Activated CD4-positive, alpha-beta T cell treated with anti-CD3 and anti-CD28 coated beads, Interleukin-2, amount 10 ng/mL, durations not matched to agents 7 days and 5 days (primary cell): Measurements from ENCODE around the gene CDK5RAP2. TPM values are rescaled to one million over a fixed set of nuclear protein-coding genes. Genes with fewer than 3 reads are reported as not detected.
A peak's percentile ranks its signal among the peaks of the same experiment; 100 is the strongest.

Experiments used
- CTCF ChIA-PET: fragments of 350-600 bp; sonication (Branson Sonifier 250); formaldehyde crosslinking; loops from one replicate; lab custom pipeline; 2021; ENCODE audit warnings: antibody characterized with exemption; lab: Charles Lee
- POLR2A ChIA-PET: fragments of 350-600 bp; sonication (Branson Sonifier 250); formaldehyde crosslinking; loops from one replicate; lab custom pipeline; 2021; ENCODE audit warnings: antibody characterized with exemption; lab: Charles Lee
- DNase-seq: peaks from one replicate; pipeline ENCODE4 v3.0.0-alpha.2; 2020
- H3K27ac Mint-ChIP-seq: one replicate; pipeline ENCODE4 v1.8.0; 2021; ENCODE audit warnings: mild to moderate bottlenecking, moderate library complexity, mixed read lengths
- H3K27me3 Mint-ChIP-seq: one replicate; pipeline ENCODE4 v1.8.0; 2021; ENCODE audit warnings: mixed read lengths
- H3K36me3 Mint-ChIP-seq: one replicate; pipeline ENCODE4 v1.8.0; 2021; ENCODE audit warnings: low read depth, mixed read lengths
- H3K4me1 Mint-ChIP-seq: one replicate; pipeline ENCODE4 v1.8.0; 2021; ENCODE audit warnings: mixed read lengths
- H3K4me3 Mint-ChIP-seq: one replicate; pipeline ENCODE4 v1.8.0; 2021; ENCODE audit warnings: mild to moderate bottlenecking, moderate library complexity, mixed read lengths
- H3K9me3 Mint-ChIP-seq: one replicate; pipeline ENCODE4 v1.8.0; 2021; ENCODE audit warnings: mixed read lengths
- total RNA-seq, 2 experiments: library from RNA; stranded (reverse); gene quantifications; one replicate each; pipeline ENCODE4 v1.2.3, GENCODE V29; 2021

The CDK5RAP2 gene
- total RNA-seq, 2 experiments from 2014 or later = 103 to 105 TPM

DNA sequence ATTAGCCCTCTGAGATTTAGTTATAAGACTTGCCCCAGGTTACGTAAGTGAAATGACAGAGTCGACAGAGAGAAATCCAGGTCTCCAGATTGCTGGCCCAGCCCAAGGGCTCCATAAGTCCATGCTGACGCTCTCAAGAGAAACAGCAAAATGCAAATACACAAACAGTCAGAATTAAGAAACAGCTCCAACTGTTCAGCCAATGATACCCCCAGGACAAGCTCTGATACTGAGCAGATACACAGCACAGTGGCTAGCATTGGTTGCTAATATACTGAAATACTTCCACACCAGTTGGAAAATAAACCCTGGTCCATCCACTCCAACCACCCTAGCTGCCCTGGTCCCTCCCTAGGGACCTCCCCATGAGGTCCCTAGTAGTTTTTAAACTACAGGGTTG is 94.2 kb downstream of the CDK5RAP2 start:
- no peaks in the 10 kb centered on the region for H3K27me3 Mint-ChIP-seq
- DNase-seq = no peak
- CTCF ChIA-PET = no interaction called here
- no peaks in the 10 kb centered on the region for H3K9me3 Mint-ChIP-seq
- H3K4me3 Mint-ChIP-seq = no peak overlapping the region
- peak overlapping the region; percentile 37 for H3K27ac Mint-ChIP-seq
- H3K36me3 Mint-ChIP-seq = peaks cover 53% of the 10 kb centered on the region
- POLR2A ChIA-PET = no interaction called here
- H3K4me1 Mint-ChIP-seq = peaks cover 3% of the 10 kb centered on the region

DNA sequence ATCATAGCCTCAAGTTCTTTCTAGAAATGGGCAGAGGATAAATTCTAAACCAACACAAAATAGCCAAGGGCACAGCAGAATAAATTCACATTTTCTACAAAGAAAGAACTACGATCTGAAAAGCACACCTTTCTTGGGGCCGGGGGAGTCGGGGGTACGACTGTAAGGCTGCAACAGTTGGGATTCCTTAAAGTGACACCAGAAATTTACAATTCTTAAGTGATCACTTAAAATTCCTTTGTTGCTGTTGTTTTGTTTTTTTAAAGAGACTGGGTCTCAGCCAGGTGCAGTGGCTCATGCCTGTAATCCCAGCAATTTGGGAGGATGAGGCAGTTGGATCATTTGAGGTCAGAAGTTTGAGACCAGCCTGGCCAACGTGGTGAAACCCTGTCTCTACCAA is 95.8 kb downstream of the CDK5RAP2 start:
- H3K4me3 Mint-ChIP-seq = no peak overlapping the region
- peaks cover 41% of the 10 kb centered on the region for H3K36me3 Mint-ChIP-seq
- no peaks in the 10 kb centered on the region for H3K9me3 Mint-ChIP-seq
- H3K27me3 Mint-ChIP-seq = no peaks in the 10 kb centered on the region
- ChIA-PET POLR2A (no interaction called here), CTCF (interaction anchor here (0.6 kb wide), 1 partner anchor 653 kb away, joined by 4 read pairs; no protein-coding TSS in a partner anchor)
- no peak overlapping the region for H3K27ac Mint-ChIP-seq
- DNase-seq = no peak
- H3K4me1 Mint-ChIP-seq = no peaks in the 10 kb centered on the region

DNA sequence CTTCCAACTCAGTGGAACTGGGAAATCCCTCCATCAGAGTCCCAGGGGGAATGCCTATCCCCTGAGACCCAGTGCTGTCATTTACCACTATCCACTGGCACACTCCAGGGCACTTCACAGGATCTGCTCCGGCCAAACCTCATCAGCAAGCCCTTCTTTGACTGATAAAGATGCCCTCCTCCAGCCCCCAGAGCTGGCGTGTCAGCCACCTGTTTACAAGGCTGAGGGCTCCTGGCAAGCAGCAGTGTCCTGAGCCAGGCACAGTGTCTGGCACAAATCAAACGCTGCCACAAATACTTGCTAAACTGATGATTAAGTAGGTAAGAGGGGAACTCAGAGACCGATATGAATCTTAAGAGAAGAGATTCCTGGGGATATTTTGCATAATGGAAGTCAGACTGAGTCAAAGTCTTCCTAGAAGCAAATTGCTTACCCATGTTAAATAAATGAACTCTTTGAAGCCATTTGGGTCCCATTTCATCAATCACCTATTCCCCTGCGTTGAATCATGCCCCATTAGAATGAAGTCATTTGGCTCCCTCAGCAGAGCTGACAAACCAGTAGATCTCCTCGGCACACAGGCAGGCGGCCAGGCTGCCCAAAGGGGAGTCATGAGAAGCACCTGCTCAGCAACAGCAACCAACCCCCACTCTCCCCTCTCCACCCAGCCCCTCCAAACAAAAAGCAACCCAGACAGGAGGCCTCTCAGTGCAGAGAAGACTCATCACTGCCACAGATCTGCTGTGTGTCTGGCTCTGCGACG is 97.4 kb downstream of the CDK5RAP2 start:
- no peaks in the 10 kb centered on the region for H3K9me3 Mint-ChIP-seq
- peaks cover 36% of the 10 kb centered on the region for H3K36me3 Mint-ChIP-seq
- H3K4me1 Mint-ChIP-seq = no peaks in the 10 kb centered on the region
- ChIA-PET POLR2A (no interaction called here), CTCF (no interaction called here)
- H3K27me3 Mint-ChIP-seq = no peaks in the 10 kb centered on the region
- no peak overlapping the region for H3K4me3 Mint-ChIP-seq
- H3K27ac Mint-ChIP-seq = no peak overlapping the region
- DNase-seq = no peak

DNA sequence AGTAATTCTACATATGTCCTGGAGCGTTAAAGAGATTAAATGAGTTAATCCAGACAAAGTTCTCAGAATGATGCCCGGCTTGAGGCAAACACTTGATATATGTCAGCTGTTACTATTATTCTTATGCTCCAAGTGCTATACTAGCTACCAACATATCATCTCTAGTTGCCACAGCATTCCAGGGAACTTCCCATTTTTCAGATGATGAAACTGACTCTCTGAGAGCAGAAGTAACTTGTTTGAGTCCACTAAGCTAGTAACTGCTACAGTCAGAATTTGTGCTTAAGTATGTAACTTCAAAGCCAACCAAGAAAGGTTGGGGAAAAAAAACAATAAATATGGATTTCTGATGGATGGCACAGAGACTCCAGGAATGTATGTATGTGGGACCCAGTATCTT is 98.1 kb downstream of the CDK5RAP2 start:
- H3K4me3 Mint-ChIP-seq = no peak overlapping the region
- ChIA-PET POLR2A (no interaction called here), CTCF (no interaction called here)
- H3K27ac Mint-ChIP-seq = no peak overlapping the region
- H3K27me3 Mint-ChIP-seq = no peaks in the 10 kb centered on the region
- peaks cover 39% of the 10 kb centered on the region for H3K36me3 Mint-ChIP-seq
- no peaks in the 10 kb centered on the region for H3K4me1 Mint-ChIP-seq
- DNase-seq = no peak
- H3K9me3 Mint-ChIP-seq = no peaks in the 10 kb centered on the region

DNA sequence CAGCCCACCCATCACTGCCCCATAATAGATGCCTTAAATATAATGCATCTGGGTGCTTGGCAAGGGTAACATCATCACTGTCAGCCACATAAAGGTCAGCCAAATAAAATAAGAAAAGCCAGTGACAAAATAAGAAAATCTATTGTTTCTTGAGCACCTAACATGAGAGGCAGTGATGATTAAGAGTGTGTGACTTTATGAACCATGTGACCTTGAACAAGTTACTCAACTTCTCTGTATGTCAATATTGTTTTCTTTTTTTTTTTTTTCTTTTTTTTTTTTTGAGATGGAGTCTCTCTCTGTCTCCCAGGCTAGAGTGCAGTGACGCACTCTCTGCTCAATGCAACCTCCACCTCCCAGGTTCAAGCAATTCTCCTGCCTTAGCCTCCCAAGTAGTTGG is 98.7 kb downstream of the CDK5RAP2 start:
- Mint-ChIP-seq H3K9me3 (no peaks in the 10 kb centered on the region), H3K27ac (no peak overlapping the region), H3K4me3 (no peak overlapping the region), H3K4me1 (no peaks in the 10 kb centered on the region), H3K27me3 (no peaks in the 10 kb centered on the region), H3K36me3 (peaks cover 33% of the 10 kb centered on the region)
- no peak for DNase-seq
- CTCF ChIA-PET = no interaction called here
- POLR2A ChIA-PET = no interaction called here

DNA sequence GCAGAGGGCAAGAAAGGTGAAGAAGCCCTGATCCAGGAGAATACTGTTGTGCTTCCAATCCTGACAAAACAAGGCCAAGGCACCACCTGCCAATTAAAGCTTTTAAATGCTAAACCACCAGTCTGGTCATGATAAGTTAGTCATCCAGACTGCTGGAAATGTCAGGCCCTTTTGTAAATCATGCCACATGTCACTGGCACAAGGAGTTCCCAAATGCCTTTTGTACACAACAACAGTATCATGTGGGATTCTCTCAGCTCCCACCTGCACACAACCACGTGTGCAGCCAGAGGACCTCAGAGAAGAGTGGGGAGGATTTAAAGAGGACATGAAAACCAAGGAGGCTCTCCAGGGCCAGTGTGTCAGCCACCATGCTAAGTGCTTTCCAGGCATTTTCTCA is 99.3 kb downstream of the CDK5RAP2 start:
- Mint-ChIP-seq H3K36me3 (peaks cover 34% of the 10 kb centered on the region), H3K4me1 (no peaks in the 10 kb centered on the region), H3K27me3 (no peaks in the 10 kb centered on the region), H3K9me3 (no peaks in the 10 kb centered on the region), H3K4me3 (no peak overlapping the region), H3K27ac (no peak overlapping the region)
- ChIA-PET CTCF (no interaction called here), POLR2A (no interaction called here)
- no peak for DNase-seq

DNA sequence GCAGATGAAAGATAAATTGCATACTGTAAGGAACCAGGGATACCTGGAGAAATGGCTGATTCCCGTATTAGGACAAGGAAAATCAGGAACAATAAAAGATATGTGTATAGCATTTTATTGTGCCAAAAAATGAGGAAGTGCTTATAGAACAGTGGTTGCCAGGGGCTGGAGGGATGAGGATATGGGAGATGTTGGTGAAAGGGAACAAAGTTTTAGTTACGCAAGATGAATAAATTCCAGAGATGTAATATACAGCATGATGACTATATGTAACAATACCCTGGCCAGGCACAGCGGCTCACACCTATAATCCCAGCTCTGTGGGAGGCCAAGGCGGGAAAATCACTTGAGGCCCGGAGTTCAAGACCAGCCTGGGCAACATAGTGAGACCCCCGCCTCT is 101.8 kb downstream of the CDK5RAP2 start:
- Mint-ChIP-seq H3K27me3 (no peaks in the 10 kb centered on the region), H3K27ac (no peak overlapping the region), H3K4me1 (peaks cover 4% of the 10 kb centered on the region), H3K9me3 (no peaks in the 10 kb centered on the region), H3K36me3 (peaks cover 42% of the 10 kb centered on the region), H3K4me3 (no peak overlapping the region)
- DNase-seq = no peak
- ChIA-PET POLR2A (no interaction called here), CTCF (interaction anchor here (0.9 to 1.8 kb wide), 5 partner anchors 9 to 921 kb away, joined by 3 to 5 read pairs (median 3); no protein-coding TSS in a partner anchor)

DNA sequence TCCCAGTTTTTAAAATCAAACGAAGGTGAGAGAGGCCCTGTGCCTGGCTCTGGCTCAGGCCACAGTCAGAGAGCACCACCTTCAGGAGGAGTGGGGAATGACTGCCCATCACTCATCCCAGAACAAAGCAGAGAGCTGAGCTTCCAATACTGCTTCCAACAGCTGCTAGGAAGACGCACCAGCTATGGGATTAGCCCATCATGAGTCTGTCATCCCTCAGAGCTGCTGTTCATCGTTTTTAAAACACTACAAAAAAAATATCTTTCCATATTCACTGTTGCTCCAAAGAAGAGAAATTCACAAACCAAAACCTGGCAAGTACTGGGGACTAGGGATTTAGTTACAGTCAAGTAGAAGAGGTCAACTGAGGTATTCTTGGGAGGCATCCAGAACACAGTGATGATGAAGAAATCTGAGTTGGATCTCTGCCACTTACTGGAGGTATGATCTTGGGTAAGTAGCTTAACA is 102.4 kb downstream of the CDK5RAP2 start:
- no peak overlapping the region for H3K27ac Mint-ChIP-seq
- H3K4me1 Mint-ChIP-seq = peaks cover 4% of the 10 kb centered on the region
- H3K9me3 Mint-ChIP-seq = no peaks in the 10 kb centered on the region
- CTCF ChIA-PET = interaction anchor here (0.6 to 1.8 kb wide), 10 partner anchors 9 to 921 kb away, joined by 3 to 5 read pairs (median 3); no protein-coding TSS in a partner anchor
- H3K36me3 Mint-ChIP-seq = peaks cover 37% of the 10 kb centered on the region
- POLR2A ChIA-PET = no interaction called here
- H3K27me3 Mint-ChIP-seq = no peaks in the 10 kb centered on the region
- H3K4me3 Mint-ChIP-seq = no peak overlapping the region
- peak; percentile 40 for DNase-seq

DNA sequence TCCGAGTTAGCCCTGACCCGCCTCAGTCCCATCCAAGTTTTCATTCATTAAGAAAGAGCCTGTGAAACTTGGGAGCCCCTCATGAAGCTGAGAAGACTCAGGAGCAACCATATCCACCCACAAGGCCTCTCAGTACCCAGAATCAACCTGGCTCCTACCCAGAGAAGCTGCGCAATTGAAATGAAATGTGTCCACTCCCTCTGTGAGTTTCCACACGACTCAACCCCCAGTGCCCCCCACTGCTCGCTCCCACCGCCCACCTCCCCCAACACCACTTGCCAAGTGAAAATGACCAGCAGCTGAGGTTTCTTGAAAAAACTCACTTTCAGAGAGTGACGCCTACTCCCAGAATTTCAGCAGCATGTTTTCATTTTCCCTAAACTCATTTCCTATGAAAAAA is 104.6 kb downstream of the CDK5RAP2 start:
- ChIA-PET POLR2A (no interaction called here), CTCF (interaction anchor here (0.5 kb wide), 1 partner anchor 1075 kb away, joined by 4 read pairs; no protein-coding TSS in a partner anchor)
- no peaks in the 10 kb centered on the region for H3K27me3 Mint-ChIP-seq
- H3K27ac Mint-ChIP-seq = no peak overlapping the region
- H3K36me3 Mint-ChIP-seq = peaks cover 33% of the 10 kb centered on the region
- no peak for DNase-seq
- H3K9me3 Mint-ChIP-seq = no peaks in the 10 kb centered on the region
- no peak overlapping the region for H3K4me3 Mint-ChIP-seq
- H3K4me1 Mint-ChIP-seq = peaks cover 4% of the 10 kb centered on the region

DNA sequence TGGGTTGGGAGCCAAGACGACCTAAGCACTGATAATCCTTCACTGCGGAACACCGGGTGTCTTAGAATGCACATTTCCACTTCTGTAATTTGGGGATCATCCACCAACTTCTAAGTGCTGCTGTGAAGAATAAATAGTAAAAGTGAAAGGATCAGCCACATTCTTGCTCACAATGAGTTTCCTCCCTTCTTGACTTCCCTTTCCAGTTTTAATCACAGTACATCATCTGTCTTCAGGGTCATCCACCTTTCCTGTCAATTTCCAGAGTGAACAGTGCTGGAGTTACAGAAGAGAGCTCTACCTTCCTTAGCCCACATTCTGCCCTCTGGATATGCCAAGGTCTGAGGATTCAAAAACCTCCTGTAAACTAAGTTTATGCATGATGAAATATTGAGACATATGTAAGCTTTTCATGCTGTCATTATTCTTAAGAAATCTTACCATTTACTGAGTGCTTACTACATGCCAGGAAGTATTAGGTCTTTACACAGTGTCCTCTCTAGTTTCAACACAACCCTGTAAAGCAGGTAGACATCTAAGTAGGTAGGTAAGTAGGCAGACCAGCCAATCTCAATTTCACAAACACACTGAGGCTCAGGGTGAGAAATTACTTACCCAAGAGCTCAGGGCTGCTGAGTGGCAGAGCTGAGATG is 105.2 kb downstream of the CDK5RAP2 start:
- no peaks in the 10 kb centered on the region for H3K9me3 Mint-ChIP-seq
- no peak for DNase-seq
- ChIA-PET CTCF (interaction anchor here (0.5 kb wide), 1 partner anchor 1076 kb away, joined by 4 read pairs; no protein-coding TSS in a partner anchor), POLR2A (no interaction called here)
- no peak overlapping the region for H3K4me3 Mint-ChIP-seq
- peaks cover 4% of the 10 kb centered on the region for H3K4me1 Mint-ChIP-seq
- peak overlapping the region; percentile 10 for H3K27ac Mint-ChIP-seq
- no peaks in the 10 kb centered on the region for H3K27me3 Mint-ChIP-seq
- peaks cover 35% of the 10 kb centered on the region for H3K36me3 Mint-ChIP-seq

DNA sequence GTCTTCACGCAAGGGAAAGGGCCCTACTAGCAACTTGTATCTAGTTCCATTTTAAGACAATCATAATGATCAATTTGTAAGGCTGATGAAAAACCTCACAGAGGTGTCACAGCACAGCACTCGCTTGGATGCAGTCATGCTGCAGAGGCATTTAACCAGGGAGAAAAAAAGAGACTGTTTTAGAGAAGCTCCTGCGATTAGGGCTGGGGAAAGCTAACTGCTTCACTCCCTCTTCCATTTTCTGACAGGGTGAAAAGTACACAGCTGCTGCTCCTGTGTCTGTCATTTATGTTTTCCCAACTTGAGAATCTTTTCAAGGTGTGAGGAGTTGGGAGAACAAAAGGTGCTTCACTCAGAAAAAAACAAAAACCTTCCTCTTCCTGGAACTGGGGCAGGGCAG is 106.4 kb downstream of the CDK5RAP2 start:
- CTCF ChIA-PET = no interaction called here
- peaks cover 36% of the 10 kb centered on the region for H3K36me3 Mint-ChIP-seq
- no peak for DNase-seq
- no peak overlapping the region for H3K27ac Mint-ChIP-seq
- no peak overlapping the region for H3K4me3 Mint-ChIP-seq
- no peaks in the 10 kb centered on the region for H3K9me3 Mint-ChIP-seq
- H3K4me1 Mint-ChIP-seq = peaks cover 4% of the 10 kb centered on the region
- POLR2A ChIA-PET = no interaction called here
- H3K27me3 Mint-ChIP-seq = no peaks in the 10 kb centered on the region

DNA sequence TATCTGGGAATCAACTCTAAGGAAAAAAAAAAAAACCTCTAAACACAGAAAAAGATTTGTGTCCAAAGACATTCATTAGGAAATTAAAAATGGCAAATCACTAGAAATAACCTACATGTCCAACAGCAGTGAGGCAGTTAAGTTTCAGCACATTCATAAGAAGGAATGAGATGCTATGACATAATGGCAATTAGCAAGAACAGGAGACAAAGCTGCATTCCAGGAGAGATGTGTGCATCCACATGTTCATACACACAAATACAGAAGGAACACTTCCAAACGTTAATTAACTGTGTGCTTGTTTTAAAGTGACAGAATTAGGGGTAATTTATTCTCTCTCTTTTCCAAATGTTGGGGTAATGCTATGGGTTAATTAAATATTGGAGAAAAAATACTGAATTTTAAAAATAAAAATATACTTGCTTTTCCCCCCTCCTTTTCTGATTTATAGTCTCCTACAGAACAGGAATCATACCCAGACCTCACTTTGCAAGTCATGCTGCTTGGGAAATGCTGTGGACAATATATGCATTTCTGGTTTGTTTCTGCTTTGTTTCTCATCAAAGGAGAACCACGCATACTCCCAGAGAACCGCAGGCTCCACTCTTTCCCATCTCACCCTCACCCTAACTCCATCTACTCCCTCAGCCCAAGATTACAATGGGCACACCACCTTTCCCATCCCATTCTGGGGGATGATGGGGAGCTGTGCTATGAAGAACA is 114.1 kb downstream of the CDK5RAP2 start:
- POLR2A ChIA-PET = no interaction called here
- H3K36me3 Mint-ChIP-seq = peaks cover 42% of the 10 kb centered on the region
- H3K9me3 Mint-ChIP-seq = no peaks in the 10 kb centered on the region
- H3K4me3 Mint-ChIP-seq = no peak overlapping the region
- no peaks in the 10 kb centered on the region for H3K27me3 Mint-ChIP-seq
- CTCF ChIA-PET = no interaction called here
- H3K27ac Mint-ChIP-seq = no peak overlapping the region
- no peaks in the 10 kb centered on the region for H3K4me1 Mint-ChIP-seq
- DNase-seq = no peak
